MM.1S (cell line): ENCODE data around the gene POLRMT.

Source experiments
- DNase-seq: peaks from one replicate; pipeline ENCODE4 v3.0.0-alpha.2; 2015
- H2AFZ ChIP-seq: fragments of 300-600 bp; sonication (generic); 2 replicates; pipeline ENCODE4 v1.6.0; 2016; ENCODE audit warnings: antibody characterized with exemption, low read length
- H3F3A ChIP-seq: fragments of 300-600 bp; sonication (generic); 2 replicates; pipeline ENCODE4 v1.6.1; 2016; ENCODE audit warnings: mild to moderate bottlenecking, antibody characterized with exemption, low read length, moderate library complexity, mixed read lengths; ENCODE audit not compliant: insufficient read depth
- H3K27ac ChIP-seq: fragments of 300-600 bp; sonication (generic); 2 replicates; pipeline ENCODE4 v1.5.1; 2016; ENCODE audit warnings: mild to moderate bottlenecking, low read length
- H3K27me3 ChIP-seq: fragments of 300-600 bp; sonication (generic); replicated peaks from 2 replicates; pipeline ENCODE4 v1.6.0; 2016; ENCODE audit warnings: low read length; ENCODE audit not compliant: insufficient read depth
- H3K36me3 ChIP-seq: fragments of 300-600 bp; sonication (generic); replicated peaks from 2 replicates; pipeline ENCODE4 v1.6.1; 2016; ENCODE audit warnings: mild to moderate bottlenecking, low read length, mixed read lengths; ENCODE audit not compliant: insufficient read depth
- H3K4me1 ChIP-seq: fragments of 300-600 bp; sonication (generic); 2 replicates; pipeline ENCODE4 v1.6.1; 2016; ENCODE audit warnings: low read length, mixed read lengths
- H3K4me2 ChIP-seq: fragments of 300-600 bp; sonication (generic); 2 replicates; pipeline ENCODE4 v1.6.0; 2016; ENCODE audit warnings: low read depth, low read length
- H3K4me3 ChIP-seq: fragments of 300-600 bp; sonication (generic); 2 replicates; pipeline ENCODE4 v1.5.1; 2016; ENCODE audit warnings: low read length, mixed read lengths
- H3K79me2 ChIP-seq: fragments of 300-600 bp; sonication (generic); 2 replicates; pipeline ENCODE4 v1.6.1; 2016; ENCODE audit warnings: mixed run types, low read length, mixed read lengths
- H3K9ac ChIP-seq: fragments of 300-600 bp; sonication (generic); 2 replicates; pipeline ENCODE4 v1.6.1; 2016; ENCODE audit warnings: low read length, mixed read lengths
- H3K9me2 ChIP-seq: fragments of 300-600 bp; sonication (generic); replicated peaks from 2 replicates; pipeline ENCODE4 v1.6.1; 2016; ENCODE audit warnings: mild to moderate bottlenecking, low read length, mixed read lengths; ENCODE audit not compliant: insufficient read depth
- H3K9me3 ChIP-seq: fragments of 300-600 bp; sonication (generic); replicated peaks from 2 replicates; pipeline ENCODE4 v1.6.1; 2016; ENCODE audit warnings: mild to moderate bottlenecking, low read length, mixed read lengths; ENCODE audit not compliant: insufficient read depth
- H4K20me1 ChIP-seq: fragments of 300-600 bp; sonication (generic); 2 replicates; pipeline ENCODE4 v1.6.1; 2016; ENCODE audit warnings: mild to moderate bottlenecking, low read length, moderate library complexity, mixed read lengths; ENCODE audit not compliant: insufficient read depth
- EZH2 ChIP-seq: fragments of 300-600 bp; sonication (generic); optimal IDR thresholded peaks from 2 replicates; pipeline ENCODE3; 2017; ENCODE audit warnings: low read depth, mild to moderate bottlenecking, antibody characterized with exemption, low read length, mixed read lengths
- EZH2phosphoT487 ChIP-seq: fragments of 300-600 bp; sonication (generic); IDR thresholded peaks from 2 replicates; pipeline ENCODE4 v1.6.1; 2018; ENCODE audit warnings: antibody characterized with exemption, low read length
- TF ChIP-seq, protein P1 (sequence below): fragments of 300-600 bp; sonication (generic); IDR thresholded peaks from 2 replicates; pipeline ENCODE4 v1.5.1; 2016; ENCODE audit warnings: antibody characterized with exemption, low read length, mixed read lengths

POLRMT gene

DNA sequence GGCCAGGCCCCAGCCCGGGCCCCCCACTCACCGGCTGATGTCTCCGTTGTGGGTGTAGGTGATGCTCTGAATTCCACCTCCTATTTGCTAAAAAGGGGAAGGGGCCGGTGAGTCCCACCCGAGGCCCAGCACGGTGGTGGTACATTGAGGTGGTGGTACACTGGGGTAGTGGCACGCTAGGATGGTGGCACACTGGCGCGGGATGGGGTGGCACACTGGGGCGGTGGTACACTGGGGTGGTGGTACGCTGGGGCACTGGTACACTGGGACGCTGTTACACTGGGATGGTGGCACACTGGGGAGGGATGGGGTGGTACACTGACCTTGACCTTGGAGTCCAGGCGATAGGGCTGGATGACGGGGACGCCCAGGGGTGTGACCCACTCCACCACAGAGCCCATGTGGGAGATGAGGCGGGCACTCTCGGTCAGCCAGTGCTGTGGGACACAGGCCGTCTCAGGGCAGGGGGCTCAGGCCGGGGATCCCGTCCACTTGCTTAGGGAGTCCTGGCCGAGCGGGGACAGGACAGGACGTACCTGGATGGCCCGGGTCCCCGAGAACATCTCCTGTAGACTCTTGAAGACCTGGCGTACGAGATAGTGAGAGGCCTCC lies 14.6 kb downstream of the POLRMT start:
- no peak overlapping the region for H3K4me3 ChIP-seq
- H3K27me3 ChIP-seq: no peaks in the 10 kb centered on the region
- no peak overlapping the region for H3K4me2 ChIP-seq
- no peak overlapping the region for H2AFZ ChIP-seq
- peaks cover 3% of the 10 kb centered on the region; the same call in 1 of the 2 replicates for H3K36me3 ChIP-seq
- no peaks in the 10 kb centered on the region for H3K4me1 ChIP-seq
- no peak overlapping the region for H3K27ac ChIP-seq
- H3F3A ChIP-seq: no peaks in the 10 kb centered on the region
- no peaks in the 10 kb centered on the region for H4K20me1 ChIP-seq
- H3K9me3 ChIP-seq: no peaks in the 10 kb centered on the region
- H3K79me2 ChIP-seq: no peaks in the 10 kb centered on the region
- TF ChIP-seq, protein P1, sequence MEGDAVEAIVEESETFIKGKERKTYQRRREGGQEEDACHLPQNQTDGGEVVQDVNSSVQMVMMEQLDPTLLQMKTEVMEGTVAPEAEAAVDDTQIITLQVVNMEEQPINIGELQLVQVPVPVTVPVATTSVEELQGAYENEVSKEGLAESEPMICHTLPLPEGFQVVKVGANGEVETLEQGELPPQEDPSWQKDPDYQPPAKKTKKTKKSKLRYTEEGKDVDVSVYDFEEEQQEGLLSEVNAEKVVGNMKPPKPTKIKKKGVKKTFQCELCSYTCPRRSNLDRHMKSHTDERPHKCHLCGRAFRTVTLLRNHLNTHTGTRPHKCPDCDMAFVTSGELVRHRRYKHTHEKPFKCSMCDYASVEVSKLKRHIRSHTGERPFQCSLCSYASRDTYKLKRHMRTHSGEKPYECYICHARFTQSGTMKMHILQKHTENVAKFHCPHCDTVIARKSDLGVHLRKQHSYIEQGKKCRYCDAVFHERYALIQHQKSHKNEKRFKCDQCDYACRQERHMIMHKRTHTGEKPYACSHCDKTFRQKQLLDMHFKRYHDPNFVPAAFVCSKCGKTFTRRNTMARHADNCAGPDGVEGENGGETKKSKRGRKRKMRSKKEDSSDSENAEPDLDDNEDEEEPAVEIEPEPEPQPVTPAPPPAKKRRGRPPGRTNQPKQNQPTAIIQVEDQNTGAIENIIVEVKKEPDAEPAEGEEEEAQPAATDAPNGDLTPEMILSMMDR: no peak
- TF ChIP-seq EZH2phosphoT487 (no peak), EZH2 (no peak)
- H3K9ac ChIP-seq: no peak overlapping the region
- no peaks in the 10 kb centered on the region for H3K9me2 ChIP-seq
- no peak for DNase-seq

DNA sequence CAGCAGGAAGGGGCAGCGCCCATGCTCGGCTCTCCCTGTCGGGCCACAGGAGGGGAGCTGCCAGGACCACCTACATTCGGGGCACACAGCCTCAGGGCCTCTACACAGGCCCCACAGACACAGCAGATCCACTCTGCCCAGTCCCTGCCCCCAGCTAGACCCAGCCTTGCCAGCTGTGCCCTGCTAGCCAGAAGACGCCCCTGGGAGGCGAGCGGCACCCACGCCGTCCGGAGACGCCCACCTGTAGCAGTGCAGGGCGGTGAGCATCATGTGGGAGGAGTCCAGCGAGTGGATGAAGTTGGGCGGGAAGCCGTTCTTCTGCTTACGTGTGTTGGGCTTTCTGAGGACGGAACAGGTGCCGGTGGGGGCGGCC lies 15.1 kb downstream of the POLRMT start:
- H3K4me1 ChIP-seq: no peaks in the 10 kb centered on the region
- H3K4me2 ChIP-seq: no peak overlapping the region
- no peak for DNase-seq
- H3K9me2 ChIP-seq: no peaks in the 10 kb centered on the region
- TF ChIP-seq EZH2phosphoT487 (no peak), EZH2 (no peak)
- TF ChIP-seq, protein P1: no peak
- no peak overlapping the region for H3K4me3 ChIP-seq
- H4K20me1 ChIP-seq: no peaks in the 10 kb centered on the region
- H3K79me2 ChIP-seq: no peaks in the 10 kb centered on the region
- H3F3A ChIP-seq: no peaks in the 10 kb centered on the region
- H3K9me3 ChIP-seq: no peaks in the 10 kb centered on the region
- H3K27me3 ChIP-seq: no peaks in the 10 kb centered on the region
- H2AFZ ChIP-seq: no peak overlapping the region
- peaks cover 3% of the 10 kb centered on the region; the same call in 1 of the 2 replicates for H3K36me3 ChIP-seq
- H3K27ac ChIP-seq: no peak overlapping the region
- no peak overlapping the region for H3K9ac ChIP-seq

DNA sequence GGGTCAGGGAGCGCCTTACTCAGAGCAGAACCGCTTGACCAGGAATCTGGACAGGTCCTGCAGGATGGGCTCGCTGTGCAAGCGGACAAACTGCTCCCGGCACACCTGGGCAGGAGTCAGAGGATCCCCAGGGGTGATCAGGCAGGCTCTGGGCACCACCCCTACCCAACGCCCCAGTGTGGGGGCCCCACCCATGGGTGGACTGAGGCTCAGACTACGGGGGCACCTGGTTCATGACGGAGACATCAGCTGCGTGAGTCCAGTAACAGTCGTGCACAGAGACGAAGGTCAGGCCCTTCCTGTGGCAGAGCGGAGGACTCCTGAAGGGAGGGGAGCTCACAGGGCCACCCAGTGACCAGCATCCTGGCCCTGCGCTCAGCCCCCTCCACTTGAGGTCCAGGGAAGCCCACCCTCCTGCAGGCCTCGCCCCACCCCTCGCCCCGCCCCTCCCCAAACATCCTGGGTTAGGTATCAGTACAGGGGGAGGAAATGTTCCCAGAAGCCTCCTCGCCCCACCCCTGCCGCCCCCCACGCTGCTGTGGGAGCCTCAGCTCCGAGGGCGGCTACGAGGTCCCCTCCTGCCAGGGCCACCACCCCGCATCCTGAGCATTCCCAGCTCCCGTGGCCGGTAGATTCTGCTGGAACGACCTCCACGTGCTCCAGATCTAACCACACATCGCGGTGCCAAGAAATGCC lies 15.6 kb downstream of the POLRMT start:
- Histone ChIP-seq H3K9me2 (no peaks in the 10 kb centered on the region), H3K4me1 (no peaks in the 10 kb centered on the region), H4K20me1 (no peaks in the 10 kb centered on the region), H3K36me3 (peaks cover 3% of the 10 kb centered on the region; the same call in 1 of the 2 replicates), H3K4me3 (no peak overlapping the region), H3K4me2 (no peak overlapping the region), H3K9me3 (no peaks in the 10 kb centered on the region), H3K27me3 (no peaks in the 10 kb centered on the region), H3K9ac (no peak overlapping the region), H3K79me2 (no peaks in the 10 kb centered on the region), H2AFZ (no peak overlapping the region), H3K27ac (no peak overlapping the region), H3F3A (no peaks in the 10 kb centered on the region)
- no peak for DNase-seq
- TF ChIP-seq, protein P1: no peak
- no peak for TF ChIP-seq EZH2
- TF ChIP-seq EZH2phosphoT487: no peak
